Activated gamma-delta T cell treated with anti-CD3 and anti-CD28 coated beads, Interleukin-2, amount 50 U/mL, for 16 hours (primary cell): ENCODE data around the gene TUBA3E.
"Not testable (repeated sequence)": the region's sequence is repeated elsewhere in the genome, so short reads cannot be mapped to it uniquely, and the experiment has no call there.

Experiments
- DNase-seq: peaks from one replicate; pipeline ENCODE4 v3.0.0-alpha.2; 2020; ENCODE audit warnings: low read depth

Gene TUBA3E

GRCh38 chr2:130198343-130198742 lies at the start of gene TUBA3E:
Gene TUBA3E (minus strand): TSS chr2:130198439. CDS start chr2:130198360, 79 bp downstream.
- no peak for DNase-seq

- no peak for DNase-seq
Measured at GRCh38 chr2:130246430-130246829, 48.2 kb upstream of the TUBA3E start.

- DNase-seq = no peak
Measured at GRCh38 chr2:130245976-130246375, 47.7 kb upstream of the TUBA3E start.

- DNase-seq = no peak
Measured at GRCh38 chr2:130243359-130243758, 45.1 kb upstream of the TUBA3E start.

GRCh38 chr2:130241041-130241707 lies 42.9 kb upstream of the TUBA3E start:
- no peak for DNase-seq

- not testable (repeated sequence) for DNase-seq
Measured at GRCh38 chr2:130239581-130239980, 41.3 kb upstream of the TUBA3E start.

GRCh38 chr2:130233066-130233465 lies 34.8 kb upstream of the TUBA3E start:
- not testable (repeated sequence) for DNase-seq

- DNase-seq = no peak
Measured at GRCh38 chr2:130231656-130232055, 33.4 kb upstream of the TUBA3E start.

GRCh38 chr2:130230907-130231306 lies 32.7 kb upstream of the TUBA3E start:
- DNase-seq = not testable (repeated sequence)

- DNase-seq = not testable (repeated sequence)
Measured at GRCh38 chr2:130230376-130230775, 32.1 kb upstream of the TUBA3E start.

GRCh38 chr2:130229161-130229510 lies 30.9 kb upstream of the TUBA3E start:
- not testable (repeated sequence) for DNase-seq

GRCh38 chr2:130228467-130229160 lies 30.4 kb upstream of the TUBA3E start:
- not testable (repeated sequence) for DNase-seq

GRCh38 chr2:130228005-130228404 lies 29.8 kb upstream of the TUBA3E start:
- DNase-seq = not testable (repeated sequence)

GRCh38 chr2:130222523-130222922 lies 24.3 kb upstream of the TUBA3E start:
- DNase-seq = not testable (repeated sequence)

GRCh38 chr2:130220505-130220904 lies 22.3 kb upstream of the TUBA3E start:
- not testable (repeated sequence) for DNase-seq

GRCh38 chr2:130219147-130219546 lies 20.9 kb upstream of the TUBA3E start:
- DNase-seq = not testable (repeated sequence)

- not testable (repeated sequence) for DNase-seq
Measured at GRCh38 chr2:130207051-130207450, 8.8 kb upstream of the TUBA3E start.

- not testable (repeated sequence) for DNase-seq
Measured at GRCh38 chr2:130203150-130203549, 4.9 kb upstream of the TUBA3E start.

- DNase-seq = not testable (repeated sequence)
Measured at GRCh38 chr2:130202518-130202917, 4.3 kb upstream of the TUBA3E start.

GRCh38 chr2:130196052-130196451 lies 2.2 kb downstream of the TUBA3E start:
- DNase-seq = not testable (repeated sequence)

GRCh38 chr2:130195089-130195635 lies 3.1 kb downstream of the TUBA3E start:
- DNase-seq = not testable (repeated sequence)

- DNase-seq = not testable (repeated sequence)
Measured at GRCh38 chr2:130193824-130194223, 4.4 kb downstream of the TUBA3E start.

GRCh38 chr2:130192451-130192850 lies 5.8 kb downstream of the TUBA3E start:
- not testable (repeated sequence) for DNase-seq
